HEK293T (cell line): Measurements from ENCODE around the gene CELF2.

Experiments used
- BHLHE40 ChIP-seq: fragments of 450-650 bp; IDR thresholded peaks from 2 replicates; pipeline ENCODE4 v1.6.1; 2016; ENCODE audit warnings: mild to moderate bottlenecking, moderate library complexity, borderline replicate concordance
- ELF4 ChIP-seq: fragments of 450-650 bp; IDR thresholded peaks from 2 replicates; pipeline ENCODE4 v1.6.1; 2017; ENCODE audit warnings: antibody characterized with exemption
- FOXA1 ChIP-seq: fragments of 450-650 bp; IDR thresholded peaks from 2 replicates; pipeline ENCODE4 v1.6.1; 2016; ENCODE audit warnings: mild to moderate bottlenecking
- L3MBTL2 ChIP-seq: fragments of 450-650 bp; conservative IDR thresholded peaks from 2 replicates; pipeline ENCODE4 v1.6.1; 2016; ENCODE audit warnings: mild to moderate bottlenecking
- LEF1 ChIP-seq: fragments of 450-650 bp; IDR thresholded peaks from 2 replicates; pipeline ENCODE4 v1.6.1; 2017; ENCODE audit warnings: mild to moderate bottlenecking, borderline replicate concordance
- PKNOX1 ChIP-seq: fragments of 450-650 bp; IDR thresholded peaks from 2 replicates; pipeline ENCODE4 v1.6.1; 2016
- SP1 ChIP-seq: fragments of 450-650 bp; IDR thresholded peaks from 2 replicates; pipeline ENCODE4 v1.6.1; 2017
- SUZ12 ChIP-seq: fragments of 450-650 bp; IDR thresholded peaks from 2 replicates; pipeline ENCODE4 v1.6.1; 2016; ENCODE audit warnings: mild to moderate bottlenecking
- TARDBP ChIP-seq: fragments of 450-650 bp; IDR thresholded peaks from 2 replicates; pipeline ENCODE4 v1.6.1; 2016

GRCh38 chr10:11339660-11340059 is 322.0 kb downstream of the CELF2 start:
- TF ChIP-seq SP1 (no peak), FOXA1 (no peak), ELF4 (no peak), LEF1 (no peak), PKNOX1 (no peak), L3MBTL2 (no peak), SUZ12 (no peak), TARDBP (no peak), BHLHE40 (no peak)
